ENCODE results near the gene RPL36AL.

Gene RPL36AL

GRCh38 chr14:49633640-49634546 lies 13.5 kb upstream of the RPL36AL start:
- H3K9me3 Mint-ChIP-seq = no peaks in the 10 kb centered on the region
- H3K27me3 Mint-ChIP-seq (ENCODE audit: low read depth, poor library complexity) = peaks cover 2% of the 10 kb centered on the region
- TF ChIP-seq, protein P1, sequence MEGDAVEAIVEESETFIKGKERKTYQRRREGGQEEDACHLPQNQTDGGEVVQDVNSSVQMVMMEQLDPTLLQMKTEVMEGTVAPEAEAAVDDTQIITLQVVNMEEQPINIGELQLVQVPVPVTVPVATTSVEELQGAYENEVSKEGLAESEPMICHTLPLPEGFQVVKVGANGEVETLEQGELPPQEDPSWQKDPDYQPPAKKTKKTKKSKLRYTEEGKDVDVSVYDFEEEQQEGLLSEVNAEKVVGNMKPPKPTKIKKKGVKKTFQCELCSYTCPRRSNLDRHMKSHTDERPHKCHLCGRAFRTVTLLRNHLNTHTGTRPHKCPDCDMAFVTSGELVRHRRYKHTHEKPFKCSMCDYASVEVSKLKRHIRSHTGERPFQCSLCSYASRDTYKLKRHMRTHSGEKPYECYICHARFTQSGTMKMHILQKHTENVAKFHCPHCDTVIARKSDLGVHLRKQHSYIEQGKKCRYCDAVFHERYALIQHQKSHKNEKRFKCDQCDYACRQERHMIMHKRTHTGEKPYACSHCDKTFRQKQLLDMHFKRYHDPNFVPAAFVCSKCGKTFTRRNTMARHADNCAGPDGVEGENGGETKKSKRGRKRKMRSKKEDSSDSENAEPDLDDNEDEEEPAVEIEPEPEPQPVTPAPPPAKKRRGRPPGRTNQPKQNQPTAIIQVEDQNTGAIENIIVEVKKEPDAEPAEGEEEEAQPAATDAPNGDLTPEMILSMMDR (IDR thresholded peaks at IDR 0.05) = peak; percentile 78
- H3K4me3 Mint-ChIP-seq = peak overlapping the region; percentile 97
- peak; percentile 91 for DNase-seq
- peaks cover 44% of the 10 kb centered on the region for H3K4me1 Mint-ChIP-seq
- H3K36me3 Mint-ChIP-seq (ENCODE audit: low read depth) = peaks cover 48% of the 10 kb centered on the region
- H3K27ac Mint-ChIP-seq = peak overlapping the region; percentile 100

GRCh38 chr14:49623941-49624839 lies 3.8 kb upstream of the RPL36AL start:
- Mint-ChIP-seq H3K27me3 (ENCODE audit: low read depth, poor library complexity) (no peaks in the 10 kb centered on the region), H3K27ac (no peak overlapping the region), H3K36me3 (ENCODE audit: low read depth) (peaks cover 46% of the 10 kb centered on the region), H3K4me1 (peaks cover 20% of the 10 kb centered on the region), H3K9me3 (no peaks in the 10 kb centered on the region), H3K4me3 (no peak overlapping the region)
- DNase-seq = no peak
- TF ChIP-seq, protein P1 (IDR thresholded peaks at IDR 0.05) = no peak

GRCh38 chr14:49623387-49623786 lies 3.0 kb upstream of the RPL36AL start:
- H3K36me3 Mint-ChIP-seq (ENCODE audit: low read depth) = peaks cover 45% of the 10 kb centered on the region
- no peaks in the 10 kb centered on the region for H3K27me3 Mint-ChIP-seq (ENCODE audit: low read depth, poor library complexity)
- H3K4me1 Mint-ChIP-seq = peaks cover 28% of the 10 kb centered on the region
- H3K4me3 Mint-ChIP-seq = no peak overlapping the region
- no peak overlapping the region for H3K27ac Mint-ChIP-seq
- H3K9me3 Mint-ChIP-seq = no peaks in the 10 kb centered on the region
- DNase-seq = no peak
- TF ChIP-seq, protein P1 (IDR thresholded peaks at IDR 0.05) = no peak

DNA sequence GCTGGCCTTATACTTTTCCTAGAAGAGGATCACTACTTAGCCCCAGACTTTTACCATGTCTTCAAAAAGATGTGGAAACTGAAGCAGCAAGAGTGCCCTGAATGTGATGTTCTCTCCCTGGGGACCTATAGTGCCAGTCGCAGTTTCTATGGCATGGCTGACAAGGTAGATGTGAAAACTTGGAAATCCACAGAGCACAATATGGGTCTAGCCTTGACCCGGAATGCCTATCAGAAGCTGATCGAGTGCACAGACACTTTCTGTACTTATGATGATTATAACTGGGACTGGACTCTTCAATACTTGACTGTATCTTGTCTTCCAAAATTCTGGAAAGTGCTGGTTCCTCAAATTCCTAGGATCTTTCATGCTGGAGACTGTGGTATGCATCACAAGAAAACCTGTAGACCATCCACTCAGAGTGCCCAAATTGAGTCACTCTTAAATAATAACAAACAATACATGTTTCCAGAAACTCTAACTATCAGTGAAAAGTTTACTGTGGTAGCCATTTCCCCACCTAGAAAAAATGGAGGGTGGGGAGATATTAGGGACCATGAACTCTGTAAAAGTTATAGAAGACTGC lies 1.7 kb upstream of the RPL36AL start:
- TF ChIP-seq, protein P1 (IDR thresholded peaks at IDR 0.05) = no peak
- Mint-ChIP-seq H3K9me3 (no peaks in the 10 kb centered on the region), H3K27ac (no peak overlapping the region), H3K36me3 (ENCODE audit: low read depth) (peaks cover 43% of the 10 kb centered on the region), H3K4me3 (peak overlapping the region; percentile 99), H3K27me3 (ENCODE audit: low read depth, poor library complexity) (no peaks in the 10 kb centered on the region), H3K4me1 (peaks cover 31% of the 10 kb centered on the region)
- DNase-seq = no peak

GRCh38 chr14:49621114-49621881 lies 872 bp upstream of the RPL36AL start:
- Mint-ChIP-seq H3K4me3 (peak overlapping the region; percentile 99), H3K36me3 (ENCODE audit: low read depth) (peaks cover 42% of the 10 kb centered on the region), H3K27ac (no peak overlapping the region), H3K27me3 (ENCODE audit: low read depth, poor library complexity) (no peaks in the 10 kb centered on the region), H3K4me1 (peaks cover 31% of the 10 kb centered on the region), H3K9me3 (no peaks in the 10 kb centered on the region)
- TF ChIP-seq, protein P1 (IDR thresholded peaks at IDR 0.05) = no peak
- peak; percentile 67 for DNase-seq
